Erythroblast (primary cell): ENCODE results near the gene SYNRG.
A peak's percentile ranks its signal among the peaks of the same experiment; 100 is the strongest.

ENCODE experiments used
- DNase-seq, 2 experiments: peaks; one replicate each; lab custom pipeline; 2025; lab: John Stamatoyannopoulos, UW
- GATA1 ChIP-seq: IDR thresholded peaks from 2 replicates; pipeline ENCODE4 v1.6.1; 2011; ENCODE audit warnings: low read depth, mild to moderate bottlenecking, control low read depth, low read length, moderate library complexity
- POLR2A ChIP-seq: IDR thresholded peaks from 2 replicates; pipeline ENCODE4 v1.6.1; 2011; ENCODE audit warnings: mild to moderate bottlenecking, low read length

SYNRG gene

DNA sequence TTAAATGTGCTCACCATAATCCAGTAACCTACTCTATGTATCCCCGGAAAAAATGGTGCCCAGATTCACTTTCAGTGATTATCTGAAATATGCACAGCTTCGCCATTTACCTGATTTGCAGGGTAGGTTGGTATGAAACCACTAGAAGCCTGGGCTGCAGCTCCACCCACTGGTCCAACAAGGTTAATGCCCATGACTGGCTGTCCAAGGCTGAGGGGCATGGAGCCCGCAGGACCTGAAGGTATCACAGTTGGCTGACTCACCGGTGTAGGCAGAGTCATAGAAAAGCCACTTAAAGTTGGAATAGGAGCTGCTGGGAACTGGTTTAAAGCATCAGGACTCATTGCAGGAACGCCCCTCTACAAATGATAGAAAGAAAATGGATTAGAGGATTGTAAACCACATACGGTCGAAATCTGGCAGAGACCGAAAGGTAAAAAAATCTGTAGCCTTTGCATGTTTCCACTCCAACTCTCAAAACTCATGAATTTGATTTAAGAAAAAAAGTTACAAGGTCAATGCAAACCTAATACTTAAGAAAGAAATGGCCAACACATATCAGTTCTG is 38.6 kb downstream of the SYNRG start:
- DNase-seq = peak; percentile 41 to 58
- no peak for TF ChIP-seq GATA1
- TF ChIP-seq POLR2A = no peak

DNA sequence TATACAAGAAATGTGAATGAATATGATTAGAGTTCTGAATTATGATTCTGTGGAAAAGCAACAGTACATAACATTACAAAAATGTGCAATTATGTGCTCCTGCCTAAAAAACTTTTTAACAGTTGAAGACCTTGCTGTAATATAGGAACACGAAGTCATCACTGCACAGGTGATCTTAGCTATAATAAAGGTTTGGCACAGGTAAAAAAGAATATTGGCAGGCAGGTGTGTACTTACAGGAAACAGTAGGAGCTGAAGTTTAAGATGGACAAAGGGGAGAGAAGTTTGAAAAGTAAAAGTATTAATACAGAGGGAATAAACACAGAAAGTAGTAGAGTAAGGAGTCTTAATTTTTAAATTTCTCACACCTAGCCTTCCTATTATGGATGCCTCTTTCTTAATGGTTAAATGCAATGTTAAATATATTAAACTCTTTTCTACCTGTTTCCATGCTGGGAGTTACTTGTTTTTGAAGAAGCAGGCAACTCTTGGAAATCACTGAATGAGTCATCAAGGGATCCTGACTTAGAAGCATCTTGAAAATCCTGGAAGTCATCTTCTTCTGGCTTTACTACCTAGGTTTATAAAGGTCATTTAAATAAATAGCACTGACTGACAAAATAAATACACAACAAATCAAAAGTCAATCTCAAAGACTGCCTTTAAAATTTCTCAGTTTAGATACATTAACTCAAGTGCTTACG is 40.7 kb downstream of the SYNRG start:
- DNase-seq = peak in 1 of 2 experiments; percentile 12
- no peak for TF ChIP-seq POLR2A
- no peak for TF ChIP-seq GATA1

DNA sequence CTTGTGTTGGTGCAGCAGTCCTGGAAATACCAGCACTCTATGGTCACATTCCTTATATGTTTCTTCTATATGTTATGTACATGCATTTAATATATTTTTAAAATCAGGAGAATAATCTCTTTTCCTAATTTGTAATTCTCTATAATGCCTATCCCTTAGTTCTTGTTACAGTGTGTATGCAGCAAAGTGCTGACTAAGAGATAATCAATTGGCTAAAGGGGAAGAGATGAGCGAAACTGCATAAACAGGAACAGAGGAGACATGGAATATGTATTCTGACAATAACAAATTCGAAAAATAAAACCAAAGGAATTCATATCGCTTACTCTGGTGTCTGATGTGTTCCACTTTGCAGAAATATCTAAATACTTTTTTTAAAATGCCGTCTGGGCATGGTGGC is 41.7 kb downstream of the SYNRG start:
- DNase-seq = no peak
- TF ChIP-seq POLR2A = no peak
- TF ChIP-seq GATA1 = no peak

DNA sequence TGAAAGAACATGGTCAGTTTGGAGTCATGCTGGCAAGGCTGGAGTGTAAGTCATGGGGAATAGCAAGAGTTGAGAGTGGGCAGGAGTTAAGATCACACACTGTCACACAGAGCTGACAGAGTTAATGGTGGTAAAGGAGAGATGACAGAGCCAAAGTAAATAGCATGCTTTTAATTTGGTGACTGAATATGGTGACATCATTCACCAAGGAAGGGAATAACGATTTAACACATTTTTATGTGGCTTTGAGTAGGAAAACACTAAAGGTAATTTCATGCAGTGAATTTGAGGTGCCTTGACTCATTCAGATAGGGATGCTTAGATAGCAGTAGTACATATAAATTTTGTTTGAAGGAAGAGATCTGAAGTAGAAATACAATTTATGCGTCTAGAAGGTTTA is 42.1 kb downstream of the SYNRG start:
- TF ChIP-seq POLR2A (no peak), GATA1 (no peak)
- DNase-seq = no peak

DNA sequence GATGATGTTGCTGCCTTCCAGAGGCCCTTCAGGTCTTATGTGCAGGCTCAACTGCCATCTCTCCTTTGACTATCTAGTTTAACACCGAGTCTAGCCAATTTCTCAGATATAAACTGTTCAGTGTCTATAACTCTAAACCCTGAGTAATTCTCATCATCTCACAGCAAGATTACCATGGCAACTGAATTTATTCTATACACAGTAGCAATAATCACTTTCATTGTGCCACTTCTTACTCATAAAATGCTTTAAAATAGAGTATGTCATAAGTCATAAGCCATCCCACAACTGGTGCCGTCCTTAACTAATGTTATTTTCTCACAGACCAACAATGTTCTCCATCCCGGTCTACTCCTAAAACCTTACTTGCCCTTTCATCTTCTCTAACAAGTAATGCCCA is 45.0 kb downstream of the SYNRG start:
- no peak for DNase-seq
- TF ChIP-seq POLR2A = no peak
- no peak for TF ChIP-seq GATA1

DNA sequence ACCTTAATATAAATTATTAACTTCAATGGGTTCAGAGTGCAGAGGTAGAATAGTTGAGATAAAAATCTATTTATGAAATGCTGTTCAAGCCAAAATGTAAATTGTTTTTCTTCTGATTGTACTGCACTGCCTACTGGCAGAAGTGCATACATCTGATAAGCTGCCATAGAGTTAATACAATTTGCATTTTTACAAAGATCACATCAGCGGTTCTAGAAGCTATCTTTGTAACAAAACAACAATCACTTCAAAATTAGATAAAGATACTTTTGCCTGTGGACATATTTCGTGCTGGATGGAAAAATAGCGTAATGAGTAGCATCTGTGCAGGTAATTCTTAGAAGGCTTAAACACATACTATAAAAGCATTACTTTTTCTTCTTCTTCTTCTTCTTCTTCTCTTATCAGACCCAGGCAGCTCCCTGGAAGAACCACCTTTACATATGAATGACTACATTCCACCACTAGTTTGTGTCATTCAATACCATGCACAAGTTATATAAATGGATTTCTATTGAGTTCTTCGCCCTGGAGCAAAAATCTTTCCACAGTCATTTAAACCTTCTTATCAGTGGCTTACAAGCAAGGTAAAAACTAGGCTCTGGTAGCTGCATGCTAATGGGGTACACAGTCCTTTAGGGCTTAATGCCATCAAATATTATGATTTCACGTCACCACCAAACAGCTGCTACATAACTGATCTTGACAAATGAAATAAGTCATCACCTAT is 47.0 kb downstream of the SYNRG start:
- peak in 1 of 2 experiments; percentile 9 for DNase-seq
- TF ChIP-seq POLR2A (no peak), GATA1 (no peak)

DNA sequence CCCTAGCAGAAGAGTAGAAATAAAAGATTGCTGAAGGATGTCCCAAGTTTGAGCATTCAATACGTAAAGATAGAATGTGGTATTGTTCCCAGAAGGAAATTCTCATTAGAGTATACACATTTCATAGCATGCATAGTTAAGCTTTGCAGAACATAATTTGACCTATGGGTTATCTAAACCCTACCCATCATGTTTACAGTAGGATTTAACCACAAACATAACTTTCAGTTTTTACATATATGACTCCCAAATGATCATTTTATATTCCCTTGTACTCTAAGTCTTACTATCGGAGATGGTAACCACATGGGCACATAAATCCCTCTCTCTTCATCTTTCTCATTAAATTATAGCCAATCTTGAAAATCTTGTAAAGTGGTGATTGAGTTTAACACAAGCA is 50.9 kb downstream of the SYNRG start:
- no peak for TF ChIP-seq GATA1
- DNase-seq = no peak

DNA sequence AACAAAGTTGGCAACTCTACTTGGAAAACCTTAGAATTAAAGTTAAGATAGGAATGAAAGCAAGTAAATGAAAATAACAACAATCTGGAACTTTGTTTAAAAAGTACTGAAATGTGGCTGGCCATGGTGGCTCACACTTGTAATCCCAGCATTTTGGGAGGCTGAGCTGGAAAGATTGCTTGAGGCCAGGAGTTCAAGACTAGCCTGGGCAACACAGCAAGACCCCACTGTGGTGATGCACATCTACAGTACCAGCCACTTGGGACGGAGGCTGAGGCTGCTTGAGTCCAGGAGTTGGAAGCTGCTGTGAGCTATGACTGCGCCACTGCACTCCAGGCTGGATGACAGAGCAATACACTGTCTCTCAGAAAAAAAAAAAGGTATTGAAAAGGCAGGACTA is 51.7 kb downstream of the SYNRG start:
- DNase-seq = no peak
- TF ChIP-seq GATA1 = no peak

DNA sequence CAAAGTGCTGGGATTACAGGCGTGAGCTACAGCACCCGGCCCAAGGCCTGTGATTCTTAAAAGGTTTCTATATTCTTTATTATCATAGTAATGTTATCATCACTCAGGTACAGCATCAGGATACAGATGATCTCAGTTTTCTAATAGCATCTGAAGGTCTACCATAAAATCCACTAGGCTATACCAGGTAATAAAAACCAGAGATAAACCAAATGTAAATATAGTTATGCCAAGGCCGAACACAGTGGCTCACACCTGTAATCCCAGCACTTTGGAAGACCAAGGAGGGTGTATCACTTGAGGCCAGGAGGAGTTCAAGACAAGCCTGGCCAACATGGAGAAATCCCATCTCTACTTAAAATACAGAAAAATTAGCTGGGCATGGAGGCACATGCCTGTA is 53.8 kb downstream of the SYNRG start:
- no peak for TF ChIP-seq GATA1
- no peak for TF ChIP-seq POLR2A
- no peak for DNase-seq

DNA sequence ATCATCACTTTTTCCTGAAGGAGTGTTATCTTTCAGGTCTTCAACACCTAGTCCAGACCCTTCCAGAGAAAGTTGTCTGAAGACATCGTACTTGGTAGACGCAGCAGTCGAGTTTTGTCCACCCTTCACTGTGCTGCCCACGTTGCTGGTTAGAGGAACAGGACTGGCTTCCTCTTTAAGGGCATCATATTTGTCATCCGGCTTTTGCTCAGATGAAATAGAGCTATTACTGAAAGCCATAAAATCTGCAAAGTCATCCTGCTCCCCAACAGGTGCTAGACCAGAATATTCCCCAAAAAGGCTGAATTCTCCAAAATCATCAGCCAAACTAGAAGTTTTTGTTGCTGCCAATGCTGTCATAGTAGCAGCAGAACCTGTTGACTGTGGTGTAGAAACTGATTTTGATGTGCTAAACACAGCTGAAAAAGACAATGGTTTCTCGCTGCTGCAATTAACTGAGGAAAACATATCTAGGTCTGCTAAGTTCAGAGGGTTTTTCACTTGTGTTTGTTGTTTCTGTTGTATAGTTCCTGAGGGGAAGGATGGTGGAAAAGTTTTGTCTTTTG is 55.7 kb downstream of the SYNRG start:
- DNase-seq = no peak
- TF ChIP-seq GATA1 = no peak
- TF ChIP-seq POLR2A = no peak

DNA sequence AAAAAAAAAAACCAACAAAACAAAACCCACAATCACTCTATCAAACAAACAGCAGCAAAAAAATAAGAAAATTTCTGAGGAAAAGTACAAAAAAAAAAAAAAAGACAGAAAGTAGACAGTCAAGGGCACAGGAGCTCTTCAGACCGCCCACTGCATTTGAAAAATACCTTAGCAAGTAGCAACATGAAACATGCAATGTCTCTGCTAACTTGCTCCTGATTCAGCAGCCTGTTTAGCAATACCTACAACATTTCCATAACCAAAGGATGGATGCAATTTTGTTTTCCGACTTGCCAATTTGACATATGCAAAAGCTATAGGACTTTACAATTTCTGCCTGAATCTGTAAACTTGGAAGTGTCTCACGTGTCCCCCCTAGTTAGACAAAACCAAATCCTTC is 57.4 kb downstream of the SYNRG start:
- no peak for DNase-seq
- TF ChIP-seq GATA1 = no peak
- TF ChIP-seq POLR2A = no peak

DNA sequence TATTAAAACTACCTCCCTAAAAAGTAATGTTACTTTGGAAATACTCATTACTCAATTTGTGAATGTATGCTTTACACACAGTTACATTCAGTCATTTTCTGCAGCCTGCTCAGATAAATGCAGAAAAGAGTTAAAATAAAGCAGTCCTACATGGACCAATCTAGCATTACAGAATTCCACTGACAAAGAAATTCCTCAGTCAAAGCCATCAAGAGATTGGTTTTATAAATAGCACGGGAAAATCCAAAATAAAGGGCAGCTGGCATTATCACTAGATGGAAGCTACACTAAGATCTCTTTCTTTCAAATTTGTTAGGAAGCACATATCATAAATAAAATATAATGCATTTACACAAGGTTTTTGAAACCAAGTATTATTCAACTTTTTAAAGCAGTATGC is 61.2 kb downstream of the SYNRG start:
- TF ChIP-seq GATA1 = no peak
- no peak for TF ChIP-seq POLR2A
- DNase-seq = no peak

DNA sequence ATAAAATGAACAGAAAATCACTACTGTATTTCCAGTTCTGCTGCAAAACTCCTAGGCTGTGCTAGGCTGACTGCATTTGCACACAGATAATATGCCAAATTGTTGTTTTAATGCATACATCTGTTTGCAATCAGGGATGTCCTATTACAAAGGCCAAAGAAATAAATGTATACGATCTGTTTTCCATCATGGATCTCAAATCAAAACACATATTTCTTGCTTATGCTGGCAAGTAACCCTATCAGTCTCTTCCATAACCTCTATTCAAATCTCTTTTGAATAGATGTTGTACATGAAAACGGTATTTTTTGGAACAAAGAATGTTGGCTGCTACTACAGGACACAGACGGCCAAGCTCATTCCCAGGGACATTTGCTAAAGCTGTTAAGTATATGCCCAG is 62.9 kb downstream of the SYNRG start:
- no peak for DNase-seq
- TF ChIP-seq GATA1 = no peak
- no peak for TF ChIP-seq POLR2A

DNA sequence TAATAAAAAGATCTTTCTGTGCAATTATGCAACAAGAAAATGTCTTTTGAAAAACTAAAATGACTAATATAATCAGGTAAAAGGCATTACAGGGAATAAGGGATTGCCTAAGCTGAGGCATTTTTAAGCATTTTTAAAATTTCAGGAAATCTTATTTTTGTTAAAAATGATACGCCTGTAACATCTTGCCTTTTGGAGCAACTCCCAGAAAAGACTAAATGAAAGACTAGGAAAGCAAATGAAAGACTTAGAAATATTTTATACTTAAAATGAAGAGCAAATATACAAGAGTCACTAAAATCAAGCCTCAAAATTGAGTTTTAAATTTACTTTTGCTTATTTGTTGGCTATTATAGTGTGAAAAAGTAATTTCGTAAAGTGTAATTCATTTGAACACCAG is 63.7 kb downstream of the SYNRG start:
- no peak for TF ChIP-seq GATA1
- TF ChIP-seq POLR2A = no peak
- no peak for DNase-seq
